Stimulated activated CD8-positive, alpha-beta memory T cell treated with anti-CD3 and anti-CD28 coated beads, Interleukin-2, amount 100 ng/mL, for 48 hours (primary cell): Measurements from ENCODE around the gene ANKRD23.
"Not testable (repeated sequence)": the region's sequence is repeated elsewhere in the genome, so short reads cannot be mapped to it uniquely, and the experiment has no call there.

Source experiments
- DNase-seq, 2 donors: peaks; one replicate each; pipeline ENCODE4 v3.0.0-alpha.2; 2020; ENCODE audit warnings: low read depth in 2 of 2

Gene ANKRD23

DNA sequence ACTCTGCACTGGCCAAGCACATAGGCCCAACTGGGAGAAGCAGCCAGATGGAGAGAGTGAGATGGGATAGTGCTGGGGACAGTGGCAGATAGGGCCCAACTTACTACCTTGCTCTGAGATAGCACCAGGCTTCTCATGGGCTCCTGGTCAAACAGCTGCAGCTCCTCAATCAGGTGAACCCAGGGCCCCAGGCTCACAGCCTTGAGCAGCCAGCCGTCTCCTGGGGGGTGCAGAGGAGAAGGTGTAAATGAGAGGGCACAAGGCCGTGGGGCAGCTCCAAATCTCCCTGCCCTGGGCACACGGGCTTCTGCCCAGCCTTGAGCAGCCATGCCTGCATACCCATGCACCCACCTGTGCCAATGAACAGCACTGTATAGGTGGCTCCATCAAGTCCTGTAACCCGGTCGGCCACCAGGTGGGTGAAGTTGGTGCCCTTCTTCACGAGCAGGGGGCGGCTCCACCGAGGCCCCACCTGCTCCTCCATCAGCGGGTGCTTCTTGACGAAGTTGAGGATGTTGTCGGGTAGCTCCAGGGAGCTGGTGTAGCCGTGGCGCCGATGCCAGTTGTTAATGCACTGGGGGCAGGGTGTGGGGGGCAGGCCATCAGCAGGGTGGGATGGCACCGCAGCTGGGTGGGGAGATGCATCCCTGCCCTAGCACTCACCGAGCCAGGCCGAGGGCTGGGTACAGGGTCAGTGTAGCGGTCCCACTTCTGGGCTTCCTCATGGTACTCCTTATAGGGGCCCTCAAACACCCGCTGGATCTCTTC is 19.9 kb upstream of the ANKRD23 start:
- DNase-seq: no peak

DNA sequence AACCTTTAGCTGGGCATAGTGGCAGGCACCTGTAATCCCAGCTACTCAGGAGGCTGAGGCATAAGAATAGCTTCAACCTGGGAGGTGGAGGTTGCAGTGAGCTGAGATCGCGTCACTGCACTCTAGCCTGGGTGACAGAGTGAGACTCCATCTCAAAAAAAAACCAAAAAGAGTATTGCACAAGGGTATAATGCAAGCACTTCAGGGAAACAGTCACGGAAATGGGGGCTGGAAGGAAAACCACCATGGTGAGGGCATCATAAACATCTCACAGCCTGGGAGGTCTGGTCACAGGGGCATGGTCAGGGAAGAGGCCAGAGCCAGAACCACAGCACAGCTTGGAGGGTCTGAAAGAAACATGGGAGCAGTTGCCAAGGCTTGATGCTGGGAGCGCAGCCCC is 19.2 kb upstream of the ANKRD23 start:
- DNase-seq: not testable (repeated sequence)

- no peak for DNase-seq
Measured at GRCh38 chr2:96861074-96861473, 17.3 kb upstream of the ANKRD23 start.

- DNase-seq: no peak
Measured at GRCh38 chr2:96860065-96861029, 16.5 kb upstream of the ANKRD23 start.

DNA sequence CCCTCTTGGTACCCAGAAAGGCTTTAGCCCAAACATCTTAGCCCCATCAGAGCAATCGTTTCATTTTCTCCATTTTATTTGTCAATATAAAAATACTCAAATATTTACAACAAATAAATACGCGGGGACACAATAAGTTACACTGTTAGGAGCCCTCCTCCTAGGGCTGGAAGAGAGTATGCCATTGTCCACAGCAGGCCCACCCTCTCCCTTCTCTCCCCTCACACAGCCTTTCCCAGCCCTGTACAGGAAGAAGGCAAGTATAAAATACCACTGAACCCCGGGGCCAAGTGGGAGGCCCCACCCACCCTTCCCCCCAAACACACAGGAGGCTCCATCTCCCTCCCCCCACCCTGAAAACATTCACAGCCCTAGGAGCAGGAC is 15.9 kb upstream of the ANKRD23 start:
- no peak for DNase-seq

DNA sequence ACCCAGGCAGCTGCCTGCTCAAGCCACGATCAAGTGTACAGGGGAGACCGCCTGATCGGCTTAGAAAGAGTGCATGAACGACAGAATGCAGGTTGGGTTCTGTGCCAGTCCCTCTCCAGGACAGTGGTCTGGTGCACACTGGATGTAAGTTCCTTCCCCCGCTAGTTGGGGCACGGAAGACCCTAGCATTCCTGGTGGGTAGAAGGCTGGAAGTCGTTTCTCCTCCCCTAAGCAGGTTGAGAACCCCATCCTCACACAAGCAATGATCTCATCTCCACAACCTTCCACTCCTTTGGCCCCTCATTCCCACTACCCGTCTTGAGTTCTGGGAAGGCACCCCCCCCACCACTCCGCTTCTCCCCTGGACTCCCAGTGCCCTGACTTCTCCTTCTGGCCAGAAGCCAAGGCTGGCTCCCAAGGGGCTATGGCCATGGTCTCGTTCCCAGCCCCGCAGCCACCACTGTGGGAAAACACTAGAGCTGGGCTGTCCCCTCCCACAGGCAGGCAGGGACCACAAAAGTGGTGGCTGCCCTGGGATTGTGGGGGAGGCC is 15.4 kb upstream of the ANKRD23 start:
- no peak for DNase-seq

GRCh38 chr2:96857667-96858372 is 14.0 kb upstream of the ANKRD23 start, which contains the start of gene ANKRD39:
TSS of gene ANKRD39 (minus strand) at chr2:96858016. CDS start at chr2:96857987, 29 bp downstream.
- DNase-seq: peak; percentile 95 to 96

DNA sequence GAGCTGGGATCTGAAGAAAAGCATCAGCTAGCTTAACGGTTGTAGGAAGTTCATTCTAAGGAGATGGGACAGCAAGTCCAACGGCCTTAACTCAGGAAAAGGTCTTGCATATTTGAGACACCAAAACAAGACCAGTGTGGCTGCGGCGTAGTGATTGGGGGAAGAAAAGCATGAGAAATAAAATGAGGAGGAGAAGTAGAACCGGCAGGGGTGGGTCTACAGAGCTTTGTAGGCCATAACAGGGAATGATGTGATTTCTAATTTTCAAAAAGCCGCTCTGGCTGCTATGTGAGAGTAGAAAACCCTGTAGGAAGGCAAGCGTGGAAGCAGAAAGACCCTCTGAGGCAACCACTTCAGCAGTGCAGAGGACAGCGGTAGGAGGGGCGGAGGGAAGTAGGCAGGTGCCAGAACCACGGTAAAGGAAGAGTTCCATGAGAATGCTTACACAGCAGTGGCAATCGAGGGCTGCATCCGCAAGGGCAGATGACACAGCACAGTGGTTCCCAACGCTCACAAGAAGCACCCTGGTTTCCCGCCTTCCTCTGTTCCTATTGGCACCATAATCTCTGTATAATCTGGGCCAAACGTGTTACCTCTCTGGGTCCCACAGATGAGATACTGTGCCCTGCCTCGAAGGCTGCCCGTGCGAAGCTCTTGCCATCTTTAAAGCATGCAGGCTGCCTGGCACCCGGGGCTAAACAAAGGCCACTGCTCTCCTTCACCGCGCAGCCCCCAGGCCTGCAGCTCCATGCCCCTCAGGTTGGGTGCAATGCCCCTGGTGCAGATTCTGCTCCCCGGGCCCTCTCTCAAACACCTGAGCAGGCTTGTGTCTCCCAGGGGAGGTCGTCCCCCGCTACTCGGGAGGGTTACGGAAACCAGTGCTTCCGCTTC is 13.2 kb upstream of the ANKRD23 start:
- DNase-seq: no peak

GRCh38 chr2:96853321-96853720 is 9.5 kb upstream of the ANKRD23 start:
- DNase-seq: no peak

- no peak for DNase-seq
Measured at GRCh38 chr2:96852667-96853066, 8.8 kb upstream of the ANKRD23 start.

DNA sequence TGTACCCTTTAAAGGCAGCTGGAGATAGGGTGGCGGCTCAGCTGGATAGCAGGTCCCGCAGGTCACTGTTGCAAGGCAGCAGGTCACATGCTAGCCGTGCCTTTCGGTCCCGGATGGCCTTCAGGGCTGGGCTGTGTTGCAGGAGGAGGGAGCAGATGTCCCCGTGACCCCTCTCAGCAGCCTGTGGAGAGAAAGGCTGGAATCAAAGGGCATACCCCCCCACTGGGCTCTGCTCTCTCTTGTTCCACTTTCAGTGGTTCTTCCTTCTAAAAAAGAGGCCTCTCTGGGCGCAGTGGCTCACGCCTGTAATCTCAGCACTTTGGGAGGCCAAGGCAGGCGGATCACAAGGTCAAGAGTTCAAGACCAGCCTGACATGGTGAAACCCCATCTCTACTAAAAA is 4.4 kb upstream of the ANKRD23 start:
- DNase-seq: no peak

GRCh38 chr2:96847586-96847985 is 3.8 kb upstream of the ANKRD23 start:
- DNase-seq: no peak

- no peak for DNase-seq
Measured at GRCh38 chr2:96846825-96847224, 3.0 kb upstream of the ANKRD23 start.

- no peak for DNase-seq
Measured at GRCh38 chr2:96844405-96844808, 586 bp upstream of the ANKRD23 start.

DNA sequence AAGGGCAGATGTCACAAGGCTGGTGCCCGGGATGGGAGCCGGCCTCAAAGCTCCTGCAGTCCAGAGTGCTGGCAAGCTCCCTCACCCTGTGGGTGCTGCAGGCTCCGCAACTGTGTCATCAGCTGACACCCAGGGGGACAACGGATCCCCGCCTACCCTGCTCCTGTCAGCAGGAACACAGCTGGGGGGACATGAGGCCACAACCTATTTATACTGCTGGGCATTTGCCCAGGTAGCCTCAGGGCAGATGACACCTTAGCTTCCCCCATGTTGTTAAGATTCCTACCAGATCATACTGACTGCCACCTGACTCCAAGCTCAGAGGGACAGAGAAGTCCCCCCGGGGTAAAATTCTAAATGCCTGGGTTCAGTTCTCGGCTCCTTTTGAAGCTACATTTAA is 1.2 kb downstream of the ANKRD23 start:
- DNase-seq: no peak

- DNase-seq: no peak
Measured at GRCh38 chr2:96841701-96842495, 1.9 kb downstream of the ANKRD23 start.

- no peak for DNase-seq
Measured at GRCh38 chr2:96839875-96840850, 3.7 kb downstream of the ANKRD23 start.

DNA sequence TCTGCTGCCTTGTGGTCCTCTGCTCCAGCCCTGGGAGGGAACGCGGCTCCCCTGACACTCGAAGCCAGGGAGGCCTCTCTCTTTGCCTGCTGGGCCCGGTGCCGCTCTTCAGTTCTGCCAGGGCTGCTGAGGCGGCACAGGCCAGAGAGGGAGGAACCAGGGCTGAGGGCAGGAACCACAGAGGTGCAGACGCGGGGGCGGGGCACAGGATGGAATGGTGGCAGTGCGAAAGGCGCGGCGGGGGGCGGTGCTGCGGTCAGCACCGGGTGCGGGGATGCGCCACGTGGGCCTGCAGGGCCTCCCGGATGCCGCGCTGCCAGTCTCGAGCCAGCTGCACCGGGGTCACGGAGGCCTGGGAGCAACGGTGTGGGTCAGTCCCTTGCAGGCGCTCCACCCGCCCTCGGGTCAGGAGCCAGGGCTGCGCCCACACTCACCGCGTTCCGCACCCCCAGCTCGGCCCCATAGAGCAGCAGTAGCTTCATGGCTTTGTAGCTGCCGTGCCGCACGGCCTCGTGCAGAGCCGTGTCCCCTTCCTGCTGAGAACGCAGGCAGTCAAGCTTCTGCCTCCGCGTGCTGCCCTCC is 4.4 kb downstream of the ANKRD23 start:
- peak; percentile 70 for DNase-seq
